K562 (cell line): Measurements from ENCODE around the gene AGPAT2. TPM values are rescaled to one million over a fixed set of nuclear protein-coding genes. Genes with fewer than 3 reads are reported as not detected.

Experiments used
- ATAC-seq: fragments of 200-7000 bp; cut with Tn5 transposase; 3 replicates; pipeline ENCODE4 v1.9.1; 2020; ENCODE audit warnings: moderate library complexity
- BruUV-seq: library from RNA; stranded (reverse); fragments of 400-500 nt; replicated peaks from 2 replicates; lab custom pipeline; 2021; lab: Mats Ljungman, UMichigan
- CTCF ChIA-PET: fragments of 300-600 bp; formaldehyde crosslinking; extraction: SDS; loops from one replicate; lab custom pipeline; 2021; ENCODE audit warnings: low intra/inter-chr PET ratio; lab: Yijun Ruan, JAX
- POLR2A ChIA-PET: fragments of 300-600, 350-650 bp; sonication (Branson Sonifier 250); formaldehyde crosslinking; extraction: SDS; loops from one replicate; lab custom pipeline; 2021; ENCODE audit warnings: antibody characterized with exemption, inconsistent platforms; lab: Yijun Ruan, JAX
- DNase-seq, 4 experiments: peaks; one replicate each; pipeline versions ENCODE4 v3.0.0 to v3.0.0-alpha.2; 2011 to 2018; ENCODE audit warnings: low spot score in 3 of 4, mixed read lengths in 3 of 4; ENCODE audit errors: extremely low read depth in 1 of 4
- FAIRE-seq: peaks from 2 replicates; lab custom pipeline; 2011; peaks lifted over from hg19 to GRCh38; lab: Jason Lieb, UNC
- H2AFZ ChIP-seq: 2 replicates; pipeline ENCODE4 v1.6.0; 2011; ENCODE audit warnings: low read depth, low read length, control low read depth, inconsistent platforms
- H3K27ac ChIP-seq: fragments of 200-600 bp; 3 replicates; pipeline ENCODE4 v1.8.0; 2011; ENCODE audit warnings: low read depth, mild to moderate bottlenecking, control low read depth, inconsistent platforms, low read length, moderate library complexity, mixed read lengths; ENCODE audit errors: extremely low read depth
- H3K27me3 ChIP-seq, 2 experiments: fragments of 300-600 bp in 1 of 2; 2 replicates in 1 of 2; 3 replicates in 1 of 2; pipeline versions ENCODE4 v1.6.0 to v1.8.0; 2011; ENCODE audit warnings: inconsistent platforms in 2 of 2, low read length in 2 of 2, mild to moderate bottlenecking in 1 of 2, mixed read lengths in 1 of 2, moderate library complexity in 1 of 2; ENCODE audit not compliant: control insufficient read depth in 2 of 2, insufficient read depth in 2 of 2
- H3K36me3 ChIP-seq: fragments of 300-600 bp; 3 replicates; pipeline ENCODE4 v1.8.0; 2011; ENCODE audit warnings: mild to moderate bottlenecking, low read length, inconsistent platforms; ENCODE audit not compliant: control insufficient read depth, insufficient read depth
- H3K4me1 ChIP-seq, 2 experiments: fragments of 200-600 bp in 1 of 2; replicated peaks in 1 of 2; 2 replicates in 1 of 2; 3 replicates in 1 of 2; pipeline versions ENCODE4 v1.5.1 to v1.8.0; 2011; ENCODE audit warnings: inconsistent platforms in 2 of 2, low read length in 2 of 2, mild to moderate bottlenecking in 1 of 2, mixed read lengths in 1 of 2, moderate library complexity in 1 of 2; ENCODE audit not compliant: control insufficient read depth in 2 of 2, insufficient read depth in 2 of 2
- H3K4me2 ChIP-seq: 2 replicates; pipeline ENCODE4 v1.6.1; 2011; ENCODE audit warnings: low read length, control low read depth, inconsistent platforms, mixed read lengths; ENCODE audit not compliant: insufficient read depth
- H3K4me3 ChIP-seq: fragments of 200-600 bp; sonication (generic), shearing (Covaris generic); 2 replicates; pipeline ENCODE4 v1.5.1; 2016; ENCODE audit warnings: control low read depth, inconsistent platforms
- H3K79me2 ChIP-seq: fragments of 200-600 bp; 3 replicates; pipeline ENCODE4 v1.8.0; 2011; ENCODE audit warnings: low read length, inconsistent platforms; ENCODE audit not compliant: control insufficient read depth, insufficient read depth
- H3K9ac ChIP-seq, 2 experiments: 2 replicates each; pipeline versions ENCODE4 v1.6.0 to v1.6.1; 2011; ENCODE audit warnings: low read depth in 2 of 2, low read length in 2 of 2, control low read depth in 1 of 2, inconsistent platforms in 1 of 2, mild to moderate bottlenecking in 1 of 2, mixed read lengths in 1 of 2; ENCODE audit not compliant: insufficient read depth in 1 of 2
- H3K9me1 ChIP-seq: one replicate; pipeline ENCODE4 v1.6.0; 2011; ENCODE audit warnings: inconsistent platforms, mild to moderate bottlenecking, low read length, moderate library complexity; ENCODE audit not compliant: control insufficient read depth, insufficient read depth
- H3K9me3 ChIP-seq: replicated peaks from 2 replicates; pipeline ENCODE4 v1.5.1; 2011; ENCODE audit warnings: low read depth, low read length, inconsistent platforms; ENCODE audit not compliant: control insufficient read depth, insufficient read depth
- H4K20me1 ChIP-seq: replicated peaks from 2 replicates; pipeline ENCODE4 v1.6.1; 2011; ENCODE audit warnings: low read length, inconsistent platforms, mixed read lengths; ENCODE audit not compliant: control insufficient read depth, insufficient read depth
- ADNP ChIP-seq: fragments of 200-800 bp; sonication (Bioruptor generic); IDR thresholded peaks from 2 replicates; pipeline ENCODE4 v1.6.1; 2016; ENCODE audit warnings: missing genetic modification characterization, missing compliant biosample characterization
- ATF4 ChIP-seq: fragments of 450-650 bp; formaldehyde crosslinking; IDR thresholded peaks from 2 replicates; pipeline ENCODE4 v1.4.0; 2022; ENCODE audit warnings: mild to moderate bottlenecking, moderate library complexity
- CHD2 ChIP-seq: IDR thresholded peaks from 2 replicates; pipeline ENCODE4 v1.6.1; 2011; ENCODE audit warnings: low read depth, low read length
- COPS2 ChIP-seq: fragments of 450-650 bp; conservative IDR thresholded peaks from 2 replicates; pipeline ENCODE4 v1.6.1; 2016; ENCODE audit warnings: mild to moderate bottlenecking, moderate library complexity
- E2F1 ChIP-seq: sonication (generic); formaldehyde crosslinking; IDR thresholded peaks from 2 replicates; pipeline ENCODE4 v1.8.1; 2023; ENCODE audit warnings: mild to moderate bottlenecking, missing genetic modification reagents, moderate library complexity
- GTF2B ChIP-seq: IDR thresholded peaks from 2 replicates; pipeline ENCODE4 v1.6.1; 2011; ENCODE audit not compliant: insufficient read length; ENCODE audit errors: extremely low read depth
- POLR2AphosphoS2 ChIP-seq: IDR thresholded peaks from 2 replicates; pipeline ENCODE4 v1.6.1; 2012; ENCODE audit warnings: low read length, improper control_type of control experiment
- THRAP3 ChIP-seq: fragments of 450-650 bp; IDR thresholded peaks from 2 replicates; pipeline ENCODE4 v1.6.1; 2016; ENCODE audit warnings: mild to moderate bottlenecking, inconsistent platforms, borderline replicate concordance
- WGBS: fragments of 100-300 bp; shearing (Covaris generic); methylation state at CpG from one replicate; pipeline ENCODE4 v1.1.6; 2016; ENCODE audit warnings: low coverage, mixed read lengths; ENCODE audit not compliant: insufficient coverage; ENCODE audit errors: missing lambda C conversion rate; 5-methylcytosine and 5-hydroxymethylcytosine counted together
- in situ Hi-C: fragments of 300-500 bp; cut with MboI; formaldehyde crosslinking; loops from 4 replicates; pipeline ENCODE4 v1.15.0; 2018; ENCODE audit warnings: inconsistent platforms, mixed read lengths
- intact Hi-C: fragments of 100-400 bp; cut with micrococcal nuclease; formaldehyde crosslinking; loops from 2 replicates; pipeline ENCODE4 v1.14.2; 2022
- polyA plus RNA-seq, 8 experiments: library from polyadenylated mRNA; depleted of rRNA in 4 of 8; stranded (reverse) in 5 of 8; unstranded in 3 of 8; fragments of >200 nt; fragmentation: Nextera tagmentation in 2 of 8; fragmentation: Illumina TruSeq in 1 of 8; extraction: Ambion mirVana in 2 of 8; extraction: Trizol in 1 of 8; gene quantifications; 2 replicates each; pipeline versions ENCODE4 v1.2.1 to v1.2.3, GENCODE V29; 2011 to 2014; ENCODE audit warnings: inconsistent platforms in 1 of 8, missing spikeins in 1 of 8
- total RNA-seq, 7 experiments: library from RNA; depleted of rRNA in 6 of 7; stranded (reverse); fragments of >200 nt in 6 of 7; fragmentation: Illumina TruSeq in 2 of 7; extraction: Trizol in 2 of 7; gene quantifications; 2 replicates each; pipeline versions ENCODE4 v1.2.1 to v1.2.3, GENCODE V29; 2011 to 2021; ENCODE audit warnings: low replicate concordance in 1 of 7

Gene AGPAT2
- total and polyA plus RNA-seq, 9 of the 15 experiments (the other 6 are each of a cell fraction or from before 2014, with no cell fraction given) = 0.13 to 54.5 (median 23.9) TPM

GRCh38 chr9:136735812-136736480, 48.7 kb upstream of the AGPAT2 start:
- no peaks in the 10 kb centered on the region for H4K20me1 ChIP-seq
- H3K4me2 ChIP-seq = no peak overlapping the region
- no TSS peak for BruUV-seq
- FAIRE-seq (no peak), DNase-seq (no peak), ATAC-seq (no peak)
- peak overlapping the region in 1 of 2 experiments; percentile 71; a peak in 1 of 4 replicates for H3K9ac ChIP-seq
- no peak for TF ChIP-seq E2F1
- no peak for TF ChIP-seq ADNP (tag)
- no peak for TF ChIP-seq POLR2AphosphoS2
- TF ChIP-seq THRAP3 = no peak
- TF ChIP-seq GTF2B = no peak
- no peak for TF ChIP-seq CHD2
- no peak for TF ChIP-seq COPS2
- no peak for TF ChIP-seq ATF4 (CRISPR knock-in tag)
- ChIA-PET CTCF (no interaction called here), POLR2A (interaction anchor here (0.6 to 2.0 kb wide), 2 partner anchors 8 to 60 kb away, joined by 3 to 12 read pairs; partner anchors contain the start of gene CCDC183)
- H3K79me2 ChIP-seq = peaks cover 3% of the 10 kb centered on the region; the same call in 2 of the 3 replicates
- intact Hi-C loops = no loop called here
- in situ Hi-C loops = no loop called here
- H3K36me3 ChIP-seq = peaks cover 5% of the 10 kb centered on the region; the same call in 2 of the 3 replicates
- peaks cover 2 to 54% of the 10 kb centered on the region in 2 experiments; a peak in 4 of 5 replicates for H3K4me1 ChIP-seq
- 74% methylated on average over 10 of the region's 21 CpGs for WGBS
- no peak overlapping the region for H2AFZ ChIP-seq
- no peaks in the 10 kb centered on the region for H3K9me1 ChIP-seq
- H3K27me3 ChIP-seq = peaks cover 0 to 5% of the 10 kb centered on the region in 2 experiments; a peak in 3 of 5 replicates
- no peak overlapping the region for H3K27ac ChIP-seq
- no peaks in the 10 kb centered on the region for H3K9me3 ChIP-seq
- H3K4me3 ChIP-seq = no peak overlapping the region
